ENCODE data around the gene SLU7. TPM values are rescaled to one million over a fixed set of nuclear protein-coding genes. Genes with fewer than 3 reads are reported as not detected.

Gene SLU7
- total RNA-seq, 1 experiment from 2014 or later = 43.6 TPM

DNA sequence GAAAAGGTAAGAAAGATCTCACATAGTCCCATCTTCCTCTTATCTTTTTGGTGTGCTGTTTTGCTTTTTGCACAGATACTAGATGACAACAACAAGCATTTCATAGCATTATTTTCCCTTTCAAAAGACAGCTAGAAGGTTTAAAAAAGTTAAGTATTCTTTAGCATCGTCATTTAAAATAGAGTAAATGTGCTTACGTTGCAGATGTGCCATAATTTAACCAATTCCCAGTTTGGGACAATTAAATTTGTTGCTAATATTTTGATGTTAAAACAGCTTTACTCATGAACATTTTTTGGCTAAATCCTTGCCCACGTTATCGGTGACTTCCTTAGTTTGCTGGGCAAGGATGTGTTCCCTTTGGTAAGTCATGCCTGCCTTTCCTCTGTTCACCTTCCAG lies 44.3 kb upstream of the SLU7 start:
- ChIA-PET POLR2A (no interaction called here), CTCF (interaction anchor here (1.0 kb wide), 1 partner anchor 24 kb away, joined by 6 read pairs; no protein-coding TSS in a partner anchor), RAD21 (ENCODE audit: low non-redundant PET in 1 of 2, low total read pairs in 2 of 2, uncharacterized antibody in 2 of 2, unreplicated experiment in 2 of 2) (no interaction called here)
- Histone ChIP-seq H3K9me3 (ENCODE audit: control insufficient read depth in 1 of 2, insufficient read depth in 1 of 2, low read depth in 1 of 2, low read length in 2 of 2) (no peaks in the 10 kb centered on the region), H3K9ac (ENCODE audit: low read length) (no peak overlapping the region), H3K79me2 (ENCODE audit: insufficient read depth, low read length) (no peaks in the 10 kb centered on the region), H3K4me3 (replicated peaks in 1 of 2; ENCODE audit: low read depth in 1 of 2, low read length in 2 of 2) (no peak overlapping the region), H2AFZ (ENCODE audit: low read depth, low read length, poor library complexity, severe bottlenecking) (no peak overlapping the region), H4K20me1 (ENCODE audit: insufficient read depth) (no peaks in the 10 kb centered on the region), H3K4me1 (ENCODE audit: control insufficient read depth in 1 of 2, insufficient read depth in 2 of 2, low read length in 2 of 2) (no peaks in the 10 kb centered on the region), H3K9me2 (ENCODE audit: insufficient read depth) (no peaks in the 10 kb centered on the region), H3K4me2 (ENCODE audit: low read length) (no peak overlapping the region), H3K27ac (ENCODE audit: low read depth, low read length) (no peak overlapping the region), H3K27me3 (ENCODE audit: insufficient read depth, low read length) (no peaks in the 10 kb centered on the region), H3K36me3 (ENCODE audit: control insufficient read depth in 1 of 2, insufficient read depth in 2 of 2, low read length in 2 of 2) (no peaks in the 10 kb centered on the region)
- ATAC-seq (no peak), DNase-seq (ENCODE audit: low read depth, low spot score) (no peak)
- BruUV-seq (replicated peaks) = no TSS peak
- intact Hi-C loops (cut with micrococcal nuclease) = no loop called here
- TF ChIP-seq ZNF274 (IDR thresholded peaks at IDR 0.05; ENCODE audit: low read depth, low read length) (no peak), EZH2phosphoT487 (IDR thresholded peaks at IDR 0.05; ENCODE audit: borderline replicate concordance) (no peak), RAD21 (IDR thresholded peaks at IDR 0.05; ENCODE audit: low read depth) (no peak), CTCF (IDR thresholded peaks at IDR 0.05 in 2 of 3, conservative IDR thresholded peaks at IDR 0.05 in 1 of 3; ENCODE audit: borderline replicate concordance in 1 of 3, insufficient read depth in 1 of 3, low read depth in 2 of 3, low read length in 2 of 3) (no peak), CBX3 (IDR thresholded peaks at IDR 0.05; ENCODE audit: low read depth) (no peak), ZFX (IDR thresholded peaks at IDR 0.05) (no peak), POLR2A (IDR thresholded peaks at IDR 0.05; ENCODE audit: borderline replicate concordance, extremely low read depth, insufficient read depth, insufficient read length) (no peak), REST (IDR thresholded peaks at IDR 0.05; ENCODE audit: low read depth) (no peak), CEBPB (IDR thresholded peaks at IDR 0.05; ENCODE audit: low read depth) (no peak), SIN3A (IDR thresholded peaks at IDR 0.05; ENCODE audit: low read depth) (no peak), EZH2 (IDR thresholded peaks at IDR 0.05) (no peak)
- TF ChIP-seq, protein P1, sequence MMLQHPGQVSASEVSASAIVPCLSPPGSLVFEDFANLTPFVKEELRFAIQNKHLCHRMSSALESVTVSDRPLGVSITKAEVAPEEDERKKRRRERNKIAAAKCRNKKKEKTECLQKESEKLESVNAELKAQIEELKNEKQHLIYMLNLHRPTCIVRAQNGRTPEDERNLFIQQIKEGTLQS (IDR thresholded peaks at IDR 0.05) = no peak
- TF ChIP-seq, protein P2, sequence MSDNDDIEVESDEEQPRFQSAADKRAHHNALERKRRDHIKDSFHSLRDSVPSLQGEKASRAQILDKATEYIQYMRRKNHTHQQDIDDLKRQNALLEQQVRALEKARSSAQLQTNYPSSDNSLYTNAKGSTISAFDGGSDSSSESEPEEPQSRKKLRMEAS (IDR thresholded peaks at IDR 0.05) = no peak
- TF ChIP-seq, protein P3, sequence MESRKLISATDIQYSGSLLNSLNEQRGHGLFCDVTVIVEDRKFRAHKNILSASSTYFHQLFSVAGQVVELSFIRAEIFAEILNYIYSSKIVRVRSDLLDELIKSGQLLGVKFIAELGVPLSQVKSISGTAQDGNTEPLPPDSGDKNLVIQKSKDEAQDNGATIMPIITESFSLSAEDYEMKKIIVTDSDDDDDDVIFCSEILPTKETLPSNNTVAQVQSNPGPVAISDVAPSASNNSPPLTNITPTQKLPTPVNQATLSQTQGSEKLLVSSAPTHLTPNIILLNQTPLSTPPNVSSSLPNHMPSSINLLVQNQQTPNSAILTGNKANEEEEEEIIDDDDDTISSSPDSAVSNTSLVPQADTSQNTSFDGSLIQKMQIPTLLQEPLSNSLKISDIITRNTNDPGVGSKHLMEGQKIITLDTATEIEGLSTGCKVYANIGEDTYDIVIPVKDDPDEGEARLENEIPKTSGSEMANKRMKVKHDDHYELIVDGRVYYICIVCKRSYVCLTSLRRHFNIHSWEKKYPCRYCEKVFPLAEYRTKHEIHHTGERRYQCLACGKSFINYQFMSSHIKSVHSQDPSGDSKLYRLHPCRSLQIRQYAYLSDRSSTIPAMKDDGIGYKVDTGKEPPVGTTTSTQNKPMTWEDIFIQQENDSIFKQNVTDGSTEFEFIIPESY (IDR thresholded peaks at IDR 0.05; ENCODE audit: extremely low read depth, insufficient replicate concordance, low read length) = no peak
